ENCODE results near the gene CDK19.
"Not testable (repeated sequence)": the region's sequence is repeated elsewhere in the genome, so short reads cannot be mapped to it uniquely, and the experiment has no call there.

Gene CDK19

GRCh38 chr6:110622912-110623578, 192.2 kb downstream of the CDK19 start:
- DNase-seq (ENCODE audit: low read depth in 2 of 2) = no peak

GRCh38 chr6:110621061-110621460, 194.2 kb downstream of the CDK19 start:
- no peak for DNase-seq (ENCODE audit: low read depth in 2 of 2)

- no peak for DNase-seq (ENCODE audit: low read depth in 2 of 2)
Observed at GRCh38 chr6:110620065-110620464, 195.2 kb downstream of the CDK19 start.

GRCh38 chr6:110619275-110619908, 195.9 kb downstream of the CDK19 start:
- no peak for DNase-seq (ENCODE audit: low read depth in 2 of 2)

- no peak for DNase-seq (ENCODE audit: low read depth in 2 of 2)
Observed at GRCh38 chr6:110618591-110619267, 196.5 kb downstream of the CDK19 start.

- no peak for DNase-seq (ENCODE audit: low read depth in 2 of 2)
Observed at GRCh38 chr6:110617057-110617456, 198.2 kb downstream of the CDK19 start.

- DNase-seq (ENCODE audit: low read depth in 2 of 2) = no peak
Observed at GRCh38 chr6:110615722-110616121, 199.5 kb downstream of the CDK19 start.

GRCh38 chr6:110614586-110614985, 200.7 kb downstream of the CDK19 start:
- no peak for DNase-seq (ENCODE audit: low read depth in 2 of 2)

- DNase-seq (ENCODE audit: low read depth in 2 of 2) = no peak
Observed at GRCh38 chr6:110614106-110614505, 201.2 kb downstream of the CDK19 start.

GRCh38 chr6:110613356-110613755, 201.9 kb downstream of the CDK19 start:
- DNase-seq (ENCODE audit: low read depth in 2 of 2) = no peak

GRCh38 chr6:110612298-110612697, 203.0 kb downstream of the CDK19 start:
- no peak for DNase-seq (ENCODE audit: low read depth in 2 of 2)

- DNase-seq (ENCODE audit: low read depth in 2 of 2) = no peak
Observed at GRCh38 chr6:110609101-110609500, 206.2 kb downstream of the CDK19 start.

GRCh38 chr6:110608151-110608550, 207.1 kb downstream of the CDK19 start:
- DNase-seq (ENCODE audit: low read depth in 2 of 2) = no peak

GRCh38 chr6:110606151-110606550, 209.1 kb downstream of the CDK19 start:
- DNase-seq (ENCODE audit: low read depth in 2 of 2) = no peak

GRCh38 chr6:110600640-110601039, 214.6 kb downstream of the CDK19 start:
- DNase-seq (ENCODE audit: low read depth in 2 of 2) = not testable (repeated sequence)

GRCh38 chr6:110597761-110598160, 217.5 kb downstream of the CDK19 start:
- no peak for DNase-seq (ENCODE audit: low read depth in 2 of 2)

GRCh38 chr6:110596354-110596753, 218.9 kb downstream of the CDK19 start:
- no peak for DNase-seq (ENCODE audit: low read depth in 2 of 2)

- no peak for DNase-seq (ENCODE audit: low read depth in 2 of 2)
Observed at GRCh38 chr6:110595112-110595511, 220.2 kb downstream of the CDK19 start.

GRCh38 chr6:110593637-110594036, 221.6 kb downstream of the CDK19 start:
- DNase-seq (ENCODE audit: low read depth in 2 of 2) = no peak

- DNase-seq (ENCODE audit: low read depth in 2 of 2) = no peak
Observed at GRCh38 chr6:110592765-110593164, 222.5 kb downstream of the CDK19 start.

GRCh38 chr6:110590821-110591351, 224.4 kb downstream of the CDK19 start:
- peak; percentile 15 to 26 for DNase-seq (ENCODE audit: low read depth in 2 of 2)

- no peak for DNase-seq (ENCODE audit: low read depth in 2 of 2)
Observed at GRCh38 chr6:110589865-110590513, 225.3 kb downstream of the CDK19 start.

Data from stimulated activated CD4-positive, alpha-beta T cell treated with anti-CD3 and anti-CD28 coated beads, Interleukin-4, amount 100 ng/mL, for 48 hours (primary cell).